Measurements from ENCODE around the gene REX1BD.
A peak's percentile ranks its signal among the peaks of the same experiment; 100 is the strongest.
"Not testable (repeated sequence)": the region's sequence is repeated elsewhere in the genome, so short reads cannot be mapped to it uniquely, and the experiment has no call there.

REX1BD gene

DNA sequence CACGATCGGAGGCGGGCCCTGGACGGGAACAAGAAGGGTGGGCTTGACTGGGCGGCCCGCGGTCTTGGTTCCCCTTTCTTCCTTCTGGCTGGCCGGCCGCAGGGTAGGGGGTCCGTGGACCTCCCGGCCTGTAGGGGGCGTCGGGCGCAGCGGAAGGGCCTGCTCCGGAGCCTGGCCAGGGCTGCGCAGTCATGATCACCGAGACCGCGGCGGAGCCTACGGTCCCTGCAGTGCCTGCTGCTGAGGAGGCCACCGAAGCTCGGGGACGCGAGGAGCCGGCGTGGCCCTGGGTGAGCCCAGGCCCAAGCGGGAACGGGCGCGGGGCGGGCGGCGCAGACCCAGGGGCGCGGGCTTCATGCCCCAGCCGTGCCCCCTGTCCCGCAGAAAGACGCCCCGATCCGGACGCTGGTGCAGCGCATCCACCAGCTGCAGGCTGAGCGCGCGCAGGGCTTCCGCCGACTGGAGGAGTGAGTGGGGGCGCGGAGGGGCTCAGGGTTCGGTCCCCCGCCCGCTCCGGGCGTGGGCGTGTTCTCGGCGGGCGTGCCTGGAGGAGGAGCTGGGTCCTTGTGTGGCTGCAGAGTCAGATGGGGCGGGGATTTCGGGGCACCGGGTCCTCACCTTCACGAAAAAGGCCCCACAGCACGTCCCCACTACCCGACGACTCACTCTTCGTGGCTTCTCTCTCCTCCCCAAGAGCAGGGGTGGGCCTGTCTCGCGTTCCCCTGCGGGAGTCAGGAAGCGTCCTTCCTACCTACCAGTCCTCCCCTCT, at the start of gene REX1BD:
TSS of gene REX1BD (plus strand) at position 188 of the 769 bp plus-strand sequence. CDS start at position 192, 4 bp downstream.
- DNase-seq: peak; percentile 30

DNA sequence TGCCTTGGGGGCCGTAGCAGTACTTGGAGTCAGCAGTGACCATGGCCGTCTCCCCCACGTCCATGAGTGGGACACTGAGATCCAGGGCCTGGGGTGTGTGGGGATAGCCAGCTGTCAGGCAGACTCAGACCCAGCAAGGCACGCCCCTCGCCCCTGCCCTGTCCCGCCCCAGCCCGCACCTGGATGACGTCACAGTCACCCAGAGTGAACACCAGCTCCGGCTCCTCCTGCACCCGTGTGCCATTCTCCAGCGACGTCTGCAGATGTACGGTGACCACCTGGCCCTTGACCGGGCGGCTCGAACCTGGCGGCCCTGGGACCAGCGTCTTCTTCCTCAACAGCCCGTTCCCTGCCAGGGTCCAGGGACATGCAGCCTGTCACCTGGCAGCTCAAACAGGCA, 49.2 kb upstream of the REX1BD start:
- no peak for DNase-seq

DNA sequence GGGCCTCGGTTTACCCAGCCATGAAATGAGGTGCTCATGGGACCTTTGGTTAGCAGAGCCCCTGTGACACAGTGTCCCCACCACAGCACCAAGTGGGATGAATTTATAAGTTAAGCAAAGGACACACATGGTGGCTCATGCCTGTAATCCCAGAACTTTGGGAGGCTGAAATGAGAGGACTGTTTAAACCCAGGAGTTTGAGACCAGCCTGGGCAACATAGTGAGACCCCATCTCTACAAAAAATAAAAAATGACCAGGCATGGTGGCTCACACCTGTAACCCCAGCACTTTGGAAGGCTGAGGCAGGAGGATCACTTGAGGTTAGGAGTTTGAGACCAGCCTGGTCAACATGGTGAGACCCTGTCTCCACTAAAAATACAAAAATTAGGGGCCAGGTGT, 48.4 kb upstream of the REX1BD start:
- not testable (repeated sequence) for DNase-seq

GRCh38 chr19:18541258-18541991, 47.2 kb upstream of the REX1BD start:
- no peak for DNase-seq

- DNase-seq: no peak
Observed at GRCh38 chr19:18541992-18542940, 46.3 kb upstream of the REX1BD start.

DNA sequence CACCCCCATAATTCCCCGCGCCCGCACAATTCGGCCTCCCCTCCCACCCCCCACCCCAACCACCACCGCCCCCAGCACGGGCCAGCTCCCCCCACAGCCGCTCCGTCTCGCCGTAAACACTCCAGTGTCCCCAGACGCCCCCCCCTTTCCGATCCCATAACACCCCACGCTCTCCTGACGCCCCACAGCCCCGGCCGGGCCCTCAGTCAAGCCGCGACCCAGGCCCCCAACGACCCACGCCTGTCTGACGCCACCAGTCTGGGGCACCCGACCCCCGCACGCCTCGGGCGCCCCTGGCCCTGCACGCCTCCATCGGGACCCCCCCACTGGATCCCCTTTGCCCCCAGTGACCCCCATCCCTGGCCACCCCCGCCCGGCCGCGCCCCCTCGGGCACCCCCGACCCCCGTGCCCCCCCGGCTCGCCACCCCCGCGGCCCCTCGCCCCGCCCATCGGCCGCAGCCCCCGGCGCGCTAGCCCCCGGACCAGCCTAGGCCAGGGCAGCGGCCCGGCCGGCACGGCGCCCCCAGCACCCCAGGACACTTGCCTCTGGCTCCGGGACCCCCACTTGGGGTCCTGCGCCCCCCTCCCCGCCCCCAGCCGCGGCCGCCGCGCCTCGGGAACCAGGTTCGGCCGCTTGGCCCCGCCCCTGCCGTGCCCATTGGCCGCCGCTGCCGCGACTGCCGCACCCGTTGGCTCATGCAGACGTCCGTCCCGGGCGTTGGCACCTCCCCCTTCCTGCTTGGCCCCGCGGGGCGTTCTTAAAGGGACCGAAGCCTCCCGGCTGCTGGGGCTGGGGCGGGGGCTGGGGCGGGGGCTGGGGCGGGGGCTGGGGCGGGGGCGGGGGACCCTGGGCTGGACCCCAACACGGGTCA, 45.4 kb upstream of the REX1BD start, which contains the start of gene FKBP8:
TSS of gene FKBP8 (minus strand) at position 633 of the 873 bp plus-strand sequence. CDS start 1,603 bp downstream, outside the sequence.
- peak; percentile 43 for DNase-seq

- DNase-seq: peak; percentile 51
Observed at GRCh38 chr19:18543814-18544475, 44.7 kb upstream of the REX1BD start.

DNA sequence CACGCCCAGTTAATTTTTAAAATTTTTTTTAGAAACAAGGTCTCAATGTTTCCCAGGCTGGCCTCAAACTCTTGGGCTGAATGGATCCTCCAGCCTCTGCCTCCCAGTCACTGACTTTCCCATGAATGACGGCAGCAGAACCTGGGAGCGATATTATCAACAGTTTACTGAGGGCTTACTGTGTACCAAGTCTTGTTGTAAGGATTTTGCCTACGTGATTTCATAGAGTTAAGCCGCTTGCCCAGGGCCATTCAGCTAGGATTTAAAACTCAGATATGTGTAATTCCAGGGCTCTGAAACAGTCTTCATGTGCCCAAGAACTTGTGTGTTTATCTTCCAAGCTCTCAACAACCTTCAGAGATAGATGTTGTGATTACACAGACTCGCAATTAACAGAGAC, 37.0 kb upstream of the REX1BD start:
- no peak for DNase-seq

GRCh38 chr19:18557411-18558201, 31.0 kb upstream of the REX1BD start, which contains the start of gene KXD1:
TSS of gene KXD1 (plus strand) at chr19:18557870. CDS start at chr19:18562057, 4,187 bp downstream.
- peak; percentile 95 for DNase-seq

- no peak for DNase-seq
Observed at GRCh38 chr19:18558202-18558555, 30.4 kb upstream of the REX1BD start.

DNA sequence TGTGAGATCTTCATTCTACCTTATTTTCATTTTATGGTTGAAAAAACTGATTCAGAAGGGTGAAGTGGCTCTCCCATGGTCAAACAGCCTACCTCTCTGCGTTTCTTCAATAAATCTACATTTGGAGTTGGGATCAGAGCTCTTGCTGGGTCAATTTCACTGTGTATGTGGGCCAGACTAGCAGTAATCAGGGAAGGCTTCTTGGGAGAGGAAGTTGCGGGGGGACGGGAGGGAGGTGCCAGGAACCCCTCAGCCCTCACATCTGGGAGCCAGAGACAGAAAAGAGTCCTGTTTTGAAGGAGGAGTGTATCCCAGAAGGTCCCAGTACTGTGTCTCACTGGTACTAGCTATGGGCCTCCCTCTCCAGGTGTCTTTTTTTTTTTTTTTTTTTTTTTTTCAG, 30.0 kb upstream of the REX1BD start:
- DNase-seq: no peak

DNA sequence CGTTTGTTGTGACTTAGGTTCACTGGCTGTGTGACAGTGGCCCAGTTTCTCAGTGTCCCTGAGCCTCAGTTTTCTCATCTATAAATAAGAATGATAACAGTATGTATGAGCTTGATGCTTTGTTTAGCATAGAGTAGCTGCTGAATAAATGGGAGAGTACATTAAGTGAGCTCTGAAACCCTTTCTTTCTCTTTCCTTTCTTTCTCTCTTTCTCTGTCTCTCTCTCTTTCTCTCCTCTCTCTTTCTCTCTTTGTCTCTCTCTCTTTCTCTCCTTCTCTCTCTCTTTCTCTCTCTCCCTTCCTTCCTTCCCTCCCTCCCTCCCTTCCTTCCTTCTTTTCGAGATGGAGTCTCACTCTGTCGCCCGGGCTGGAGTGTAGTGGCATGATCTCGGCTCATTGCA, 28.9 kb upstream of the REX1BD start:
- DNase-seq: no peak

GRCh38 chr19:18562086-18562485, 26.5 kb upstream of the REX1BD start:
- no peak for DNase-seq

GRCh38 chr19:18566953-18567352, 21.6 kb upstream of the REX1BD start:
- DNase-seq: no peak

DNA sequence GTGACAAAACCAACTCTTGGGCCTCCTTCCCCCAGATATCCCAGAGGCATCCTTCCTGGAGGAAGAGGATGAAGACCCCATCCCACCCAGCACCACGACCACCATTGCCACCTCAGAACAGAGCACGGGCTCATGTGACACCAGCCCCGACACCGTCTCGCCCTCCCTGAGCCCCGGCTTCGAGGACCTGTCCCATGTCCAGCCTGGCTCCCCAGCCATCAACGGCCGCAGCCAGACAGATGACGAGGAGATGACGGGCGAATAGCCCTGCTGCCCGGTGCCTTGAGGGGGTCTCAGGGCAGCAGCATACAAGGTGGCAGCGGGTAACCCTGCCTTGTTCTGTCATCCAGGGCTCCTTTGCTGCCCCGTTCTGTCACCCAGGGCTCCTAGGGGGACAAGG, 20.2 kb upstream of the REX1BD start:
- no peak for DNase-seq

GRCh38 chr19:18571564-18572344, 16.8 kb upstream of the REX1BD start, which contains the start of gene UBA52:
TSS of gene UBA52 (plus strand) at chr19:18571857. CDS start at chr19:18573301, 1,444 bp downstream.
- DNase-seq: peak; percentile 72

DNA sequence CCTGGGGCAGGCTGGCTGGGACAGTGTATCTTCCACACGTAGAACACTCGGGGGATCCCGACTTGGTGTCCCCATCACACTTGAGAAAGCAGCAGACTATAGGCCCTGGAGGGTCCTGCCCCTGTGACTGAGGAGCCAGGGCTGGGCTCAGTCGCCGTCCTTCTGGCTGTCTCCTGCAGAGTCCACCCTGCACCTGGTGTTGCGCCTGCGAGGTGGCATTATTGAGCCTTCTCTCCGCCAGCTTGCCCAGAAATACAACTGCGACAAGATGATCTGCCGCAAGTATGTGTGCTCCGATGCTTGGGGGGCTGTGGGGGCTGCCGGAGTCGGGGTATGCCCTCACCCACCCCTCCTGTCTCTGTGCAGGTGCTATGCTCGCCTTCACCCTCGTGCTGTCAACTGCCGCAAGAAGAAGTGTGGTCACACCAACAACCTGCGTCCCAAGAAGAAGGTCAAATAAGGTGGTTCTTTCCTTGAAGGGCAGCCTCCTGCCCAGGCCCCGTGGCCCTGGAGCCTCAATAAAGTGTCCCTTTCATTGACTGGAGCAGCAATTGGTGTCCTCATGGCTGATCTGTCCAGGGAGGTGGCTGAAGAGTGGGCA, 13.8 kb upstream of the REX1BD start:
- no peak for DNase-seq

GRCh38 chr19:18576383-18576782, 12.2 kb upstream of the REX1BD start:
- no peak for DNase-seq

GRCh38 chr19:18577365-18577914, 11.2 kb upstream of the REX1BD start:
- no peak for DNase-seq
